Activated naive CD4-positive, alpha-beta T cell treated with anti-CD3 and anti-CD28 coated beads, Interleukin-2, amount 10 ng/mL, durations not matched to agents 5 hours and 36 hours (primary cell): ENCODE results near the gene IRF9. TPM values are rescaled to one million over a fixed set of nuclear protein-coding genes. Genes with fewer than 3 reads are reported as not detected.

Source experiments
- microRNA-seq: library from miRNA; unstranded; fragments of <30 nt; microRNA quantifications from one replicate; pipeline ENCODE4 v1.2.0, GENCODE V29; 2022; ENCODE audit warnings: borderline microRNAs expressed, borderline replicate concordance
- total RNA-seq, 2 experiments: library from RNA; stranded (reverse); gene quantifications; one replicate each; pipeline ENCODE4 v1.2.3, GENCODE V29; 2021

IRF9 gene
- total RNA-seq, 2 experiments from 2014 or later = 223 to 232 TPM

Small RNA genes within 50 kb of the gene (microRNA-seq; reads per million reads assigned to microRNA genes)
- not detected for gene MIR7703

Other genes with a start within 250 kb of the IRF9 start
- gene DHRS4, start 207.5 kb upstream of the IRF9 start, total RNA-seq = 10 to 100 TPM; 18.3 to 19.6 TPM
- 10 to 100 TPM; 18.7 to 20.6 TPM for gene DHRS4L2, start 172.3 kb upstream of the IRF9 start, total RNA-seq
- gene CARMIL3, start 109.3 kb upstream of the IRF9 start, total RNA-seq = under 1 TPM; 0.50 to 0.65 TPM
- not detected for gene CPNE6, start 89.7 kb upstream of the IRF9 start, total RNA-seq
- 10 to 100 TPM; 53.5 to 54.5 TPM for gene PCK2, start 67.0 kb upstream of the IRF9 start, total RNA-seq
- 100 to 1,000 TPM; 101 TPM for gene DCAF11, start 46.5 kb upstream of the IRF9 start, total RNA-seq
- 1 to 10 TPM; 3.0 to 3.1 TPM for gene NRL, start 46.3 kb upstream of the IRF9 start, total RNA-seq
- gene FITM1, start 30.6 kb upstream of the IRF9 start, total RNA-seq = 1 to 10 TPM; 1.4 to 1.5 TPM
- gene PSME1, start 25.1 kb upstream of the IRF9 start, total RNA-seq = 100 to 1,000 TPM; 453 to 473 TPM
- 10 to 100 TPM; 30.9 to 34.8 TPM for gene EMC9, start 19.7 kb upstream of the IRF9 start, total RNA-seq
- gene PSME2, start 14.7 kb upstream of the IRF9 start, total RNA-seq = 100 to 1,000 TPM; 386 to 389 TPM
- gene RNF31, start 13.8 kb upstream of the IRF9 start, total RNA-seq = 100 to 1,000 TPM; 108 to 111 TPM
- gene REC8, start 10.8 kb downstream of the IRF9 start, total RNA-seq = 10 to 100 TPM; 48.9 to 49.8 TPM
- 10 to 100 TPM; 42.4 to 43.3 TPM for gene IPO4, start 27.6 kb downstream of the IRF9 start, total RNA-seq
- gene TM9SF1, start 34.2 kb downstream of the IRF9 start, total RNA-seq = 10 to 100 TPM; 32.2 to 32.3 TPM
- gene TSSK4, start 44.4 kb downstream of the IRF9 start, total RNA-seq = under 1 TPM; 0.34 to 0.60 TPM
- 10 to 100 TPM; 85.1 to 89.0 TPM for gene CHMP4A, start 52.2 kb downstream of the IRF9 start, total RNA-seq
- 10 to 100 TPM; 16.0 to 17.1 TPM for gene MDP1, start 54.8 kb downstream of the IRF9 start, total RNA-seq
- gene NEDD8, start 71.1 kb downstream of the IRF9 start, total RNA-seq = 100 to 1,000 TPM; 164 to 175 TPM
- 10 to 100 TPM; 67.8 to 70.1 TPM for gene GMPR2, start 71.7 kb downstream of the IRF9 start, total RNA-seq
- gene TINF2, start 81.4 kb downstream of the IRF9 start, total RNA-seq = 100 to 1,000 TPM; 120 to 130 TPM
- 1 to 10 TPM; 3.3 to 4.5 TPM for gene TGM1, start 101.9 kb downstream of the IRF9 start, total RNA-seq
- 10 to 100 TPM; 42.3 to 44.3 TPM for gene RABGGTA, start 110.3 kb downstream of the IRF9 start, total RNA-seq
- 10 to 100 TPM; 32.0 to 36.6 TPM for gene DHRS1, start 138.5 kb downstream of the IRF9 start, total RNA-seq
- 10 to 100 TPM; 30.7 to 30.9 TPM for gene NOP9, start 138.6 kb downstream of the IRF9 start, total RNA-seq
- gene CIDEB, start 146.7 kb downstream of the IRF9 start, total RNA-seq = 10 to 100 TPM; 29.0 to 30.2 TPM
- 10 to 100 TPM; 20.8 to 21.0 TPM for gene LTB4R2, start 148.9 kb downstream of the IRF9 start, total RNA-seq
- 10 to 100 TPM; 24.9 to 28.5 TPM for gene LTB4R, start 150.2 kb downstream of the IRF9 start, total RNA-seq
- gene ADCY4, start 173.8 kb downstream of the IRF9 start, total RNA-seq = 1 to 10 TPM; 3.8 to 4.5 TPM
- gene RIPK3, start 178.7 kb downstream of the IRF9 start, total RNA-seq = 10 to 100 TPM; 35.0 to 36.5 TPM
- not detected for gene NFATC4, start 206.9 kb downstream of the IRF9 start, total RNA-seq
- gene NYNRIN, start 237.7 kb downstream of the IRF9 start, total RNA-seq = under 1 TPM; 0.10 to 0.26 TPM